Right kidney (tissue), 1 donor: ENCODE results near the gene PPP1R37.

Source experiments
- DNase-seq: peaks from one replicate; pipeline ENCODE4 v3.0.0-alpha.2; 2016

PPP1R37 gene

GRCh38 chr19:45137179-45137761 is 44.3 kb downstream of the PPP1R37 start:
- DNase-seq, result no peak

GRCh38 chr19:45138303-45138751 is 45.3 kb downstream of the PPP1R37 start:
- no peak for DNase-seq

GRCh38 chr19:45139286-45140143 is 46.5 kb downstream of the PPP1R37 start:
- no peak for DNase-seq

- DNase-seq, result no peak
These were observed 47.1 kb downstream of the PPP1R37 start for GRCh38 chr19:45140144-45140503.

- no peak for DNase-seq
These were observed 47.6 kb downstream of the PPP1R37 start for GRCh38 chr19:45140533-45140932.

- no peak for DNase-seq
These were observed 48.4 kb downstream of the PPP1R37 start for GRCh38 chr19:45141203-45141900.

- no peak for DNase-seq
These were observed 49.2 kb downstream of the PPP1R37 start for GRCh38 chr19:45142016-45142725.

- DNase-seq, result no peak
These were observed 49.7 kb downstream of the PPP1R37 start for GRCh38 chr19:45142726-45143110.

GRCh38 chr19:45144431-45145269 is 51.7 kb downstream of the PPP1R37 start:
- DNase-seq, result no peak

GRCh38 chr19:45145270-45146189 is 52.6 kb downstream of the PPP1R37 start:
- DNase-seq, result no peak

- no peak for DNase-seq
These were observed 53.3 kb downstream of the PPP1R37 start for GRCh38 chr19:45146251-45146650.

GRCh38 chr19:45146741-45147205 is 53.8 kb downstream of the PPP1R37 start:
- no peak for DNase-seq

- no peak for DNase-seq
These were observed 55.1 kb downstream of the PPP1R37 start for GRCh38 chr19:45147835-45148676.

- no peak for DNase-seq
These were observed 56.1 kb downstream of the PPP1R37 start for GRCh38 chr19:45149129-45149528.

GRCh38 chr19:45150180-45150579 is 57.2 kb downstream of the PPP1R37 start:
- no peak for DNase-seq

GRCh38 chr19:45150751-45151281 is 57.8 kb downstream of the PPP1R37 start:
- DNase-seq, result no peak

GRCh38 chr19:45151320-45151719 is 58.3 kb downstream of the PPP1R37 start:
- DNase-seq, result no peak

- no peak for DNase-seq
These were observed 59.0 kb downstream of the PPP1R37 start for GRCh38 chr19:45151821-45152503.
